Fibroblast of lung (primary cell): Measurements from ENCODE around the gene PTPRZ1.

ENCODE experiments used
- EZH2 ChIP-seq: IDR thresholded peaks from 2 replicates; pipeline ENCODE4 v1.5.1; 2012; ENCODE audit warnings: low read length, control low read depth, mild to moderate bottlenecking; ENCODE audit errors: missing control alignments
- TF ChIP-seq, protein P1 (sequence below), 2 donors: IDR thresholded peaks in 1 of 2; conservative IDR thresholded peaks in 1 of 2; 1 replicate in 1 of 2; 2 replicates in 1 of 2; pipeline ENCODE4 v1.5.1; 2011 to 2012; ENCODE audit warnings: low read length in 2 of 2, control low read depth in 1 of 2, inconsistent platforms in 1 of 2, low read depth in 1 of 2, mild to moderate bottlenecking in 1 of 2

DNA sequence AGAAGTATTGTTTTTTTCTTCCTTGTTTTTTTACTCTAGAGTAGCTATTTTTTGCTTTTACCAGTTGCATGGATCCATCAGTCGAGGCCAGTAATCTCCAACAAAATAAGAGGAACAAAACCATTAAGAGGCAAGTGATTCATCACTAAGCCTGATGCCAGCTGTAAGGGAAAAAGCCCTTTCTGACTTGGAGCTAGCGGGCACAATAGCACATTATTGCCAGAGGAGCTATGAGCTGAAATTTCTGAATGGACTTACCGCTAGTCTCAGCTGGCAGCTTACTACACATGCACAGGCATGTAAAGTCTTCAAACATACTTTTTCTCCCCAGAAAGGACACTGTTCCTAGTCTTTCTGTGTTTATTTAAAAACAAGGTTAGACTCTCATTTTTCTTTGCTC, 41.6 kb upstream of the PTPRZ1 start:
- TF ChIP-seq, protein P1, sequence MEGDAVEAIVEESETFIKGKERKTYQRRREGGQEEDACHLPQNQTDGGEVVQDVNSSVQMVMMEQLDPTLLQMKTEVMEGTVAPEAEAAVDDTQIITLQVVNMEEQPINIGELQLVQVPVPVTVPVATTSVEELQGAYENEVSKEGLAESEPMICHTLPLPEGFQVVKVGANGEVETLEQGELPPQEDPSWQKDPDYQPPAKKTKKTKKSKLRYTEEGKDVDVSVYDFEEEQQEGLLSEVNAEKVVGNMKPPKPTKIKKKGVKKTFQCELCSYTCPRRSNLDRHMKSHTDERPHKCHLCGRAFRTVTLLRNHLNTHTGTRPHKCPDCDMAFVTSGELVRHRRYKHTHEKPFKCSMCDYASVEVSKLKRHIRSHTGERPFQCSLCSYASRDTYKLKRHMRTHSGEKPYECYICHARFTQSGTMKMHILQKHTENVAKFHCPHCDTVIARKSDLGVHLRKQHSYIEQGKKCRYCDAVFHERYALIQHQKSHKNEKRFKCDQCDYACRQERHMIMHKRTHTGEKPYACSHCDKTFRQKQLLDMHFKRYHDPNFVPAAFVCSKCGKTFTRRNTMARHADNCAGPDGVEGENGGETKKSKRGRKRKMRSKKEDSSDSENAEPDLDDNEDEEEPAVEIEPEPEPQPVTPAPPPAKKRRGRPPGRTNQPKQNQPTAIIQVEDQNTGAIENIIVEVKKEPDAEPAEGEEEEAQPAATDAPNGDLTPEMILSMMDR (conservative IDR thresholded peaks at IDR 0.05 in 1 of 2, IDR thresholded peaks at IDR 0.05 in 1 of 2; ENCODE audit: low read depth in 1 of 2, low read length in 2 of 2): no peak
- TF ChIP-seq EZH2: no peak
